ENCODE measurements around the gene GRIK2. TPM values are rescaled to one million over a fixed set of nuclear protein-coding genes. Genes with fewer than 3 reads are reported as not detected.

GRIK2 gene
- total RNA-seq, 1 experiment from 2014 or later: 6.6 TPM

- no peaks in the 10 kb centered on the region for H3K4me1 ChIP-seq (ENCODE audit: control insufficient read depth, insufficient read depth, low read length)
- TF ChIP-seq CTCF (IDR thresholded peaks at IDR 0.05) (no peak), REST (IDR thresholded peaks at IDR 0.05; ENCODE audit: insufficient read depth in 1 of 2, low read depth in 2 of 2, low read length in 1 of 2) (no peak), TCF7L2 (IDR thresholded peaks at IDR 0.05; ENCODE audit: low read depth, low read length) (no peak), POLR2AphosphoS5 (IDR thresholded peaks at IDR 0.05; ENCODE audit: low read depth, low read length) (no peak), SIN3A (IDR thresholded peaks at IDR 0.05; ENCODE audit: borderline replicate concordance, insufficient read depth, low read depth, low read length) (no peak)
- H3K36me3 ChIP-seq (ENCODE audit: control insufficient read depth, insufficient read depth, low read length): no peaks in the 10 kb centered on the region
- no peaks in the 10 kb centered on the region for H3K27me3 ChIP-seq (ENCODE audit: control insufficient read depth, insufficient read depth, low read length)
- H3K27ac ChIP-seq (ENCODE audit: low read length): no peak overlapping the region
- H3K4me3 ChIP-seq (ENCODE audit: low read depth in 2 of 2, low read length in 2 of 2): no peak overlapping the region
- ATAC-seq (no peak), DNase-seq (ENCODE audit: low read depth, low spot score) (no peak)
- intact Hi-C loops (cut with micrococcal nuclease; ENCODE audit: unreplicated experiment) (no loop called here), in situ Hi-C loops (cut with HindIII; ENCODE audit: low pct_unique_long_range_greater_than_20kb, low sequenced_read_pairs) (no loop called here)
- no peaks in the 10 kb centered on the region for H3K9me3 ChIP-seq (ENCODE audit: control insufficient read depth, insufficient read depth, low read depth, low read length)
- ChIA-PET CTCF (no interaction called here), POLR2A (no interaction called here)
- BruUV-seq (replicated peaks): no TSS peak
Measured at GRCh38 chr6:101608703-101609102, 215.2 kb downstream of the GRIK2 start.

GRCh38 chr6:101613556-101613955 lies 220.0 kb downstream of the GRIK2 start:
- Histone ChIP-seq H3K27me3 (ENCODE audit: control insufficient read depth, insufficient read depth, low read length) (no peaks in the 10 kb centered on the region), H3K4me1 (ENCODE audit: control insufficient read depth, insufficient read depth, low read length) (no peaks in the 10 kb centered on the region), H3K4me3 (ENCODE audit: low read depth in 2 of 2, low read length in 2 of 2) (no peak overlapping the region), H3K36me3 (ENCODE audit: control insufficient read depth, insufficient read depth, low read length) (no peaks in the 10 kb centered on the region), H3K27ac (ENCODE audit: low read length) (no peak overlapping the region), H3K9me3 (ENCODE audit: control insufficient read depth, insufficient read depth, low read depth, low read length) (no peaks in the 10 kb centered on the region)
- DNase-seq (ENCODE audit: low read depth, low spot score) (no peak), ATAC-seq (no peak)
- ChIA-PET CTCF (no interaction called here), POLR2A (no interaction called here)
- in situ Hi-C loops (cut with HindIII; ENCODE audit: low pct_unique_long_range_greater_than_20kb, low sequenced_read_pairs) (no loop called here), intact Hi-C loops (cut with micrococcal nuclease; ENCODE audit: unreplicated experiment) (no loop called here)
- TF ChIP-seq POLR2AphosphoS5 (IDR thresholded peaks at IDR 0.05; ENCODE audit: low read depth, low read length) (no peak), SIN3A (IDR thresholded peaks at IDR 0.05; ENCODE audit: borderline replicate concordance, insufficient read depth, low read depth, low read length) (no peak), CTCF (IDR thresholded peaks at IDR 0.05) (no peak), TCF7L2 (IDR thresholded peaks at IDR 0.05; ENCODE audit: low read depth, low read length) (no peak), REST (IDR thresholded peaks at IDR 0.05; ENCODE audit: insufficient read depth in 1 of 2, low read depth in 2 of 2, low read length in 1 of 2) (no peak)
- no TSS peak for BruUV-seq (replicated peaks)
